Neural crest cell (in vitro differentiated cells): ENCODE measurements around the gene LCA5. TPM values are rescaled to one million over a fixed set of nuclear protein-coding genes. Genes with fewer than 3 reads are reported as not detected.
"Not testable (repeated sequence)": the region's sequence is repeated elsewhere in the genome, so short reads cannot be mapped to it uniquely, and the experiment has no call there.

Source experiments
- DNase-seq: peaks from one replicate; pipeline ENCODE4 v3.0.0; 2021; ENCODE audit warnings: low read depth, mixed read lengths, low spot score
- H3K27ac Mint-ChIP-seq: one replicate; pipeline ENCODE4 v1.8.0; 2021; ENCODE audit warnings: mild to moderate bottlenecking, mixed read lengths; ENCODE audit not compliant: unreplicated experiment
- H3K27me3 Mint-ChIP-seq: 2 replicates; pipeline ENCODE4 v1.8.0; 2021; ENCODE audit warnings: low read depth, mild to moderate bottlenecking, mixed read lengths
- H3K36me3 Mint-ChIP-seq: 2 replicates; pipeline ENCODE4 v1.8.0; 2021; ENCODE audit warnings: low read depth, mild to moderate bottlenecking, mixed read lengths
- H3K4me1 Mint-ChIP-seq: 2 replicates; pipeline ENCODE4 v1.8.0; 2021; ENCODE audit warnings: mixed read lengths
- H3K4me3 Mint-ChIP-seq: one replicate; pipeline ENCODE4 v1.8.0; 2021; ENCODE audit warnings: mild to moderate bottlenecking, mixed read lengths
- H3K9me3 Mint-ChIP-seq: 2 replicates; pipeline ENCODE4 v1.8.0; 2021; ENCODE audit warnings: mixed read lengths
- CTCF ChIP-seq: fragments of 200-600 bp; sonication (generic); conservative IDR thresholded peaks from 2 replicates; pipeline ENCODE4 v1.5.0; 2021; ENCODE audit warnings: antibody characterized with exemption, mild to moderate bottlenecking
- total RNA-seq: library from RNA; stranded (reverse); gene quantifications from 2 replicates; pipeline ENCODE4 v1.2.1, GENCODE V29; 2021

The LCA5 gene
- total RNA-seq, 1 donor from 2014 or later: 4.6 TPM

- H3K27me3 Mint-ChIP-seq: no peaks in the 10 kb centered on the region
- H3K9me3 Mint-ChIP-seq: no peaks in the 10 kb centered on the region
- no peak for TF ChIP-seq CTCF
- H3K27ac Mint-ChIP-seq: no peak overlapping the region
- H3K4me3 Mint-ChIP-seq: no peak overlapping the region
- no peaks in the 10 kb centered on the region for H3K36me3 Mint-ChIP-seq
- peaks cover 8% of the 10 kb centered on the region for H3K4me1 Mint-ChIP-seq
- peak; percentile 10 for DNase-seq
Measured at GRCh38 chr6:79536585-79536953, 661 bp downstream of the LCA5 start.

GRCh38 chr6:79529567-79529966 is 7.7 kb downstream of the LCA5 start:
- H3K36me3 Mint-ChIP-seq, H3K27me3 Mint-ChIP-seq, H3K27ac Mint-ChIP-seq, DNase-seq, H3K4me3 Mint-ChIP-seq, H3K9me3 Mint-ChIP-seq: not testable (repeated sequence)
- H3K4me1 Mint-ChIP-seq: peaks cover 13% of the 10 kb centered on the region

DNA sequence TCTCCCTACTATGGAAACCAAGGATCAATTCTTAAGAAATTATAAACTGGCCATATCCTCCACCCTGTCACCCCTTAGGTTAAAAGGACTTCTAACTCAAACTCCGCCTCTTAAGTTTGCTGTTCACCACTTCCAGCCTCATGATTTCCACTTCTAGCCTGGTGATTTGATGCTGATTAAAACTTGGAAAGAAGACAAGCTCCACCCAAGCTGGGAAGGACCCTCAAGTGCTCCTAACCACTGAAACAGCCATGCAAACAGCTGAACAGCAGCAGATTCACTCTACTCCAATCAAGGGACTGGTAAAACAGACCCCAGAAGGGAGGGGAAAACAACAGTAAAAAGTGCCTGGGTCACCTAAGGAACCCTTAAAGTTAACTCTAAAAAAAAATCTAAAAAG is 10.3 kb downstream of the LCA5 start:
- Mint-ChIP-seq H3K4me3 (no peak overlapping the region), H3K36me3 (peaks cover 13% of the 10 kb centered on the region), H3K27ac (no peak overlapping the region), H3K4me1 (peaks cover 18% of the 10 kb centered on the region), H3K9me3 (peaks cover 3% of the 10 kb centered on the region), H3K27me3 (no peaks in the 10 kb centered on the region)
- TF ChIP-seq CTCF: no peak
- DNase-seq: no peak

GRCh38 chr6:79525272-79526100 is 11.7 kb downstream of the LCA5 start:
- Mint-ChIP-seq H3K27me3 (no peaks in the 10 kb centered on the region), H3K4me1 (peaks cover 18% of the 10 kb centered on the region), H3K27ac (no peak overlapping the region), H3K36me3 (peaks cover 13% of the 10 kb centered on the region), H3K4me3 (no peak overlapping the region), H3K9me3 (peaks cover 3% of the 10 kb centered on the region)
- DNase-seq: no peak
- TF ChIP-seq CTCF: no peak

- Mint-ChIP-seq H3K27ac (no peak overlapping the region), H3K4me1 (peaks cover 18% of the 10 kb centered on the region), H3K9me3 (peaks cover 5% of the 10 kb centered on the region), H3K27me3 (no peaks in the 10 kb centered on the region), H3K36me3 (peaks cover 14% of the 10 kb centered on the region), H3K4me3 (no peak overlapping the region)
- no peak for DNase-seq
- no peak for TF ChIP-seq CTCF
Measured at GRCh38 chr6:79524065-79524464, 13.2 kb downstream of the LCA5 start.

- DNase-seq: no peak
- Mint-ChIP-seq H3K4me3 (no peak overlapping the region), H3K9me3 (peaks cover 5% of the 10 kb centered on the region), H3K27ac (no peak overlapping the region), H3K27me3 (no peaks in the 10 kb centered on the region), H3K4me1 (peaks cover 21% of the 10 kb centered on the region), H3K36me3 (peaks cover 9% of the 10 kb centered on the region)
- no peak for TF ChIP-seq CTCF
Measured at GRCh38 chr6:79522609-79523008, 14.6 kb downstream of the LCA5 start.
